ENCODE measurements around the gene ZSCAN30.

The ZSCAN30 gene

GRCh38 chr18:35240664-35241447 lies 49.2 kb downstream of the ZSCAN30 start, which contains the start of gene ZNF397:
ZNF397 (plus strand) TSS chr18:35241034; CDS start chr18:35242471, 1,437 bp downstream.
- TF ChIP-seq CTCF (IDR thresholded peaks at IDR 0.05; ENCODE audit: control insufficient read depth, extremely low read depth, insufficient read depth) = no peak
- peak within 1 kb of the TSS; percentile 75 for H3K4me3 ChIP-seq (ENCODE audit: low read depth, low read length)
- DNase-seq (ENCODE audit: low read depth) = peak; percentile 81

- no peak overlapping the region for H3K4me3 ChIP-seq (ENCODE audit: low read depth, low read length)
- DNase-seq (ENCODE audit: low read depth) = no peak
- no peak for TF ChIP-seq CTCF (IDR thresholded peaks at IDR 0.05; ENCODE audit: control insufficient read depth, extremely low read depth, insufficient read depth)
Measured at GRCh38 chr18:35239314-35239713, 50.7 kb downstream of the ZSCAN30 start.

GRCh38 chr18:35236571-35237363 lies 53.3 kb downstream of the ZSCAN30 start:
- no peak for TF ChIP-seq CTCF (IDR thresholded peaks at IDR 0.05; ENCODE audit: control insufficient read depth, extremely low read depth, insufficient read depth)
- H3K4me3 ChIP-seq (ENCODE audit: low read depth, low read length) = no peak overlapping the region
- no peak for DNase-seq (ENCODE audit: low read depth)

- H3K4me3 ChIP-seq (ENCODE audit: low read depth, low read length) = no peak overlapping the region
- DNase-seq (ENCODE audit: low read depth) = peak; percentile 71
- peak; percentile 91 for TF ChIP-seq CTCF (IDR thresholded peaks at IDR 0.05; ENCODE audit: control insufficient read depth, extremely low read depth, insufficient read depth)
Measured at GRCh38 chr18:35231052-35231451, 59.0 kb downstream of the ZSCAN30 start.

- no peak for TF ChIP-seq CTCF (IDR thresholded peaks at IDR 0.05; ENCODE audit: control insufficient read depth, extremely low read depth, insufficient read depth)
- DNase-seq (ENCODE audit: low read depth) = no peak
- no peak overlapping the region for H3K4me3 ChIP-seq (ENCODE audit: low read depth, low read length)
Measured at GRCh38 chr18:35227254-35227653, 62.8 kb downstream of the ZSCAN30 start.

- TF ChIP-seq CTCF (IDR thresholded peaks at IDR 0.05; ENCODE audit: control insufficient read depth, extremely low read depth, insufficient read depth) = no peak
- no peak overlapping the region for H3K4me3 ChIP-seq (ENCODE audit: low read depth, low read length)
- DNase-seq (ENCODE audit: low read depth) = no peak
Measured at GRCh38 chr18:35223797-35224196, 66.2 kb downstream of the ZSCAN30 start.
